H1 (cell line): ENCODE data around the gene NBEA. TPM values are rescaled to one million over a fixed set of nuclear protein-coding genes. Genes with fewer than 3 reads are reported as not detected.

Experiments used
- CBX5 ChIP-seq: fragments of 300-800, 300-1000 bp; sonication (generic); IDR thresholded peaks from 2 replicates; pipeline ENCODE4 v1.7.1; 2016; ENCODE audit warnings: antibody characterized with exemption, low read length, low read depth
- NANOG ChIP-seq: IDR thresholded peaks from 2 replicates; pipeline ENCODE4 v1.6.1; 2011; ENCODE audit warnings: low read length, low read depth, mild to moderate bottlenecking, inconsistent platforms; ENCODE audit not compliant: insufficient read depth, poor library complexity, severe bottlenecking
- polyA plus RNA-seq, 7 experiments: library from polyadenylated mRNA; depleted of rRNA in 3 of 7; stranded (reverse) in 5 of 7; unstranded in 2 of 7; fragments of >200 nt in 5 of 7; fragments of 200-250 nt in 2 of 7; gene quantifications; 1 replicate in 5 of 7; 2 replicates in 1 of 7; 4 replicates in 1 of 7; pipeline versions ENCODE4 v1.2.1 to v1.2.3, GENCODE V29; 2011 to 2013; ENCODE audit warnings: missing spikeins in 2 of 7, mixed read lengths in 2 of 7
- total RNA-seq: library from RNA; stranded (reverse); fragmentation: NEBNext Ultra II Directional; extraction: Animal tissue kit (Norgen Biotek cat#: 25700); gene quantifications from 2 replicates; pipeline ENCODE4 v1.2.1, GENCODE V29; 2021

NBEA gene
- total and polyA plus RNA-seq, 2 of the 8 experiments (the other 6 are each of a cell fraction or from before 2014, with no cell fraction given): 14.2 to 21.5 TPM

DNA sequence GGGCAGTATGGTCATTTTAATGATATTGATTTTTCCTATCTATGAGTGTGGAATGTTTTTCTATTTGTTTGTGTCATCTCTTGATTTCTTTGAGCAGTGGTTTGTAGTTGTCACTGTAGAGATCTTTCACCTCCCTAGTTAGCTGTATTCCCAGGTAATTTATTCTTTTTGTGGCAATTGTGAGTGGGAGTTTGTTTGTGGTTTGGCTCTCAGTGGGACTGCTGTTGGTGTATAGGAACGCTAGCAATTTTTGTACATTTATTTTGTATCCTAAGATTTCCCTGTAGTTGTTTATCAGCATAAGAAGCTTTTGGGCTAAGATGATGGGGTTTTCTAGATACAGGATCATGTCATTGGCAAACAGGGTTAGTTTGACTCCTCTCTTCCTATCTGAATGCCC lies 28.9 kb downstream of the NBEA start (continued):
- TF ChIP-seq CBX5 (no peak), NANOG (no peak)
